HEK293 (cell line): ENCODE results near the gene BORCS5.

Source experiments
- CTCF ChIA-PET: fragments of 350-600 bp; formaldehyde crosslinking; extraction: SDS; loops from one replicate; lab custom pipeline; 2021; ENCODE audit warnings: antibody characterized with exemption; lab: Yijun Ruan, JAX
- POLR2A ChIA-PET: fragments of 300-600 bp; formaldehyde crosslinking; extraction: SDS; loops from one replicate; lab custom pipeline; 2020; ENCODE audit warnings: antibody characterized with exemption, inconsistent platforms; lab: Yijun Ruan, JAX
- H3K27ac ChIP-seq: fragments of 200-500 bp; sonication (Bioruptor generic); 2 replicates; pipeline ENCODE4 v1.5.1; 2014; ENCODE audit warnings: low read depth, low read length, control low read depth, inconsistent platforms; ENCODE audit errors: extremely low read depth
- H3K36me3 ChIP-seq, 2 experiments: fragments of 200-500 bp in 1 of 2; sonication (Bioruptor generic) in 1 of 2; 1 replicate in 1 of 2; 2 replicates in 1 of 2; pipeline ENCODE4 v1.5.1; 2014 to 2017; ENCODE audit warnings: inconsistent platforms in 2 of 2, low read length in 2 of 2; ENCODE audit not compliant: control insufficient read depth in 2 of 2, insufficient read depth in 1 of 2
- H3K4me1 ChIP-seq: fragments of 200-500 bp; sonication (Bioruptor generic); 2 replicates; pipeline ENCODE4 v1.5.1; 2014; ENCODE audit warnings: mild to moderate bottlenecking, low read length, inconsistent platforms; ENCODE audit not compliant: control insufficient read depth, insufficient read depth
- H3K4me3 ChIP-seq: 2 replicates; pipeline ENCODE4 v1.5.1; 2011; ENCODE audit warnings: low read depth, mild to moderate bottlenecking, control low read depth, low read length, moderate library complexity
- H3K9me3 ChIP-seq: fragments of 200-500 bp; sonication (Bioruptor generic); 2 replicates; pipeline ENCODE4 v1.5.1; 2014; ENCODE audit warnings: low read depth, low read length, inconsistent platforms; ENCODE audit not compliant: control insufficient read depth, insufficient read depth
- FEZF1 ChIP-seq: fragments of 450-650 bp; formaldehyde crosslinking; IDR thresholded peaks from 2 replicates; pipeline ENCODE4 v1.5.1; 2016; ENCODE audit warnings: missing biosample characterization, missing genetic modification characterization
- OSR2 ChIP-seq: fragments of 450-650 bp; formaldehyde crosslinking; IDR thresholded peaks from 2 replicates; pipeline ENCODE4 v1.5.1; 2016; ENCODE audit warnings: missing biosample characterization, missing genetic modification characterization
- PRDM10 ChIP-seq: fragments of 450-650 bp; formaldehyde crosslinking; IDR thresholded peaks from 2 replicates; pipeline ENCODE4 v1.5.1; 2016; ENCODE audit warnings: missing biosample characterization, missing genetic modification characterization
- PRDM4 ChIP-seq: fragments of 450-650 bp; formaldehyde crosslinking; IDR thresholded peaks from 2 replicates; pipeline ENCODE4 v1.5.1; 2017; ENCODE audit warnings: missing biosample characterization, missing genetic modification characterization
- PRDM6 ChIP-seq: fragments of 450-650 bp; formaldehyde crosslinking; IDR thresholded peaks from 2 replicates; pipeline ENCODE4 v1.5.1; 2017; ENCODE audit warnings: missing biosample characterization, missing genetic modification characterization
- SALL2 ChIP-seq: fragments of 450-650 bp; formaldehyde crosslinking; IDR thresholded peaks from 2 replicates; pipeline ENCODE4 v1.5.0; 2017; ENCODE audit warnings: missing biosample characterization, mild to moderate bottlenecking, missing genetic modification characterization, borderline replicate concordance
- SCRT2 ChIP-seq: fragments of 450-650 bp; formaldehyde crosslinking; IDR thresholded peaks from 2 replicates; pipeline ENCODE4 v1.5.1; 2016; ENCODE audit warnings: missing biosample characterization, missing genetic modification characterization
- ZBTB44 ChIP-seq: fragments of 450-650 bp; IDR thresholded peaks from 2 replicates; pipeline ENCODE4 v1.5.1; 2018; ENCODE audit warnings: missing biosample characterization, mild to moderate bottlenecking, missing genetic modification characterization
- ZNF157 ChIP-seq: fragments of 450-650 bp; formaldehyde crosslinking; IDR thresholded peaks from 2 replicates; pipeline ENCODE4 v1.5.1; 2016; ENCODE audit warnings: missing biosample characterization, missing genetic modification characterization
- ZNF19 ChIP-seq: fragments of 450-650 bp; formaldehyde crosslinking; IDR thresholded peaks from 2 replicates; pipeline ENCODE4; 2016; ENCODE audit warnings: missing biosample characterization, missing genetic modification characterization, low read depth
- ZNF335 ChIP-seq: fragments of 450-650 bp; formaldehyde crosslinking; conservative IDR thresholded peaks from 2 replicates; pipeline ENCODE4 v1.5.1; 2016; ENCODE audit warnings: missing biosample characterization, missing genetic modification characterization
- ZNF362 ChIP-seq: fragments of 450-650 bp; formaldehyde crosslinking; IDR thresholded peaks from 2 replicates; pipeline ENCODE4 v1.5.1; 2016; ENCODE audit warnings: missing biosample characterization, missing genetic modification characterization
- ZNF529 ChIP-seq: fragments of 450-650 bp; formaldehyde crosslinking; IDR thresholded peaks from 2 replicates; pipeline ENCODE4 v1.5.1; 2017; ENCODE audit warnings: missing genetic modification characterization, missing biosample characterization; ENCODE audit not compliant: insufficient replicate concordance
- ZNF560 ChIP-seq: fragments of 450-650 bp; formaldehyde crosslinking; IDR thresholded peaks from 2 replicates; pipeline ENCODE4 v1.5.1; 2017; ENCODE audit warnings: missing biosample characterization, missing genetic modification characterization, borderline replicate concordance
- ZNF624 ChIP-seq: fragments of 450-650 bp; formaldehyde crosslinking; IDR thresholded peaks from 2 replicates; pipeline ENCODE4 v1.5.1; 2017; ENCODE audit warnings: missing biosample characterization, missing genetic modification characterization
- ZNF701 ChIP-seq: fragments of 450-650 bp; formaldehyde crosslinking; IDR thresholded peaks from 2 replicates; pipeline ENCODE4 v1.5.1; 2016; ENCODE audit warnings: missing biosample characterization, missing genetic modification characterization
- ZNF76 ChIP-seq: fragments of 450-650 bp; formaldehyde crosslinking; IDR thresholded peaks from 2 replicates; pipeline ENCODE4; 2016; ENCODE audit warnings: low read depth, missing biosample characterization, missing genetic modification characterization, borderline replicate concordance
- ZNF768 ChIP-seq: fragments of 450-650 bp; formaldehyde crosslinking; IDR thresholded peaks from 2 replicates; pipeline ENCODE4 v1.5.1; 2018; ENCODE audit warnings: missing biosample characterization, mild to moderate bottlenecking, missing genetic modification characterization
- ZNF776 ChIP-seq: fragments of 450-650 bp; formaldehyde crosslinking; IDR thresholded peaks from 2 replicates; pipeline ENCODE4 v1.5.0; 2017; ENCODE audit warnings: missing biosample characterization, missing genetic modification characterization, borderline replicate concordance
- ZSCAN4 ChIP-seq: fragments of 450-650 bp; formaldehyde crosslinking; IDR thresholded peaks from 2 replicates; pipeline ENCODE4 v1.5.1; 2017; ENCODE audit warnings: missing biosample characterization, missing genetic modification characterization

BORCS5 gene

GRCh38 chr12:12432364-12432763, 75.5 kb downstream of the BORCS5 start:
- CTCF ChIA-PET, result no interaction called here
- H3K36me3 ChIP-seq, result peaks cover 0 to 4% of the 10 kb centered on the region in 2 experiments
- H3K27ac ChIP-seq, result no peak overlapping the region
- POLR2A ChIA-PET, result no interaction called here
- TF ChIP-seq ZBTB44 (tag by site-specific recombination), result 0 out of 2 replicates have a peak, but pooled peaks have one; percentile 44
- no peak for TF ChIP-seq ZSCAN4 (tag by site-specific recombination)
- TF ChIP-seq FEZF1 (tag by site-specific recombination), result peak; percentile 40; the same call in 1 of the 2 replicates
- TF ChIP-seq PRDM6 (tag by site-specific recombination), result peak; percentile 76
- TF ChIP-seq ZNF19 (tag by site-specific recombination), result no peak
- TF ChIP-seq ZNF335 (tag by site-specific recombination), result 0 out of 2 replicates have a peak, but pooled peaks have one; percentile 18
- TF ChIP-seq PRDM4 (tag by site-specific recombination), result peak; percentile 43; the same call in 1 of the 2 replicates
- no peak for TF ChIP-seq ZNF560
- no peaks in the 10 kb centered on the region for H3K9me3 ChIP-seq
- no peak overlapping the region for H3K4me3 ChIP-seq
- no peaks in the 10 kb centered on the region for H3K4me1 ChIP-seq

- Histone ChIP-seq H3K4me1 (no peaks in the 10 kb centered on the region), H3K4me3 (no peak overlapping the region), H3K27ac (no peak overlapping the region), H3K36me3 (peaks cover 0 to 4% of the 10 kb centered on the region in 2 experiments), H3K9me3 (no peaks in the 10 kb centered on the region)
- CTCF ChIA-PET, result interaction anchor here (0.6 to 0.7 kb wide), 2 partner anchors 22 to 370 kb away, joined by 3 read pairs; no protein-coding TSS in a partner anchor
- POLR2A ChIA-PET, result interaction anchor here (0.7 kb wide), 1 partner anchor 12 kb away, joined by 5 read pairs; no protein-coding TSS in a partner anchor
- TF ChIP-seq ZNF701 (tag by site-specific recombination) (no peak), ZNF768 (tag by site-specific recombination) (no peak), OSR2 (tag by site-specific recombination) (peak; percentile 62), ZNF76 (tag by site-specific recombination) (no peak), PRDM10 (tag by site-specific recombination) (peak; percentile 95), ZNF362 (peak; percentile 77; the same call in 1 of the 2 replicates), ZNF529 (tag by site-specific recombination) (no peak), SCRT2 (no peak), SALL2 (tag by site-specific recombination) (no peak), ZNF776 (tag by site-specific recombination) (no peak), ZNF624 (no peak), ZNF157 (tag by site-specific recombination) (no peak)
These were observed 76.4 kb downstream of the BORCS5 start for GRCh38 chr12:12433203-12433731.
